ENCODE results near the gene CDK14.

- TF ChIP-seq MAX (IDR thresholded peaks at IDR 0.05), result no peak
- no peak for TF ChIP-seq CEBPB (IDR thresholded peaks at IDR 0.05)
- TF ChIP-seq USF1 (IDR thresholded peaks at IDR 0.05), result no peak
- TF ChIP-seq EP300 (IDR thresholded peaks at IDR 0.05; ENCODE audit: borderline replicate concordance), result no peak
These were observed 281.1 kb downstream of the CDK14 start for GRCh38 chr7:90877201-90877600.
